Inflammatory macrophage treated with lipopolysaccharide for 1 hour (primary cell): ENCODE data around the gene NDUFB2.
A peak's percentile ranks its signal among the peaks of the same experiment; 100 is the strongest.
"Not testable (repeated sequence)": the region's sequence is repeated elsewhere in the genome, so short reads cannot be mapped to it uniquely, and the experiment has no call there.

Experiments
- DNase-seq, 2 donors: peaks; one replicate each; pipeline ENCODE4 v3.0.0-alpha.2; 2020 to 2022

Gene NDUFB2

GRCh38 chr7:140693849-140694248, 2.7 kb upstream of the NDUFB2 start:
- DNase-seq, result not testable (repeated sequence)

DNA sequence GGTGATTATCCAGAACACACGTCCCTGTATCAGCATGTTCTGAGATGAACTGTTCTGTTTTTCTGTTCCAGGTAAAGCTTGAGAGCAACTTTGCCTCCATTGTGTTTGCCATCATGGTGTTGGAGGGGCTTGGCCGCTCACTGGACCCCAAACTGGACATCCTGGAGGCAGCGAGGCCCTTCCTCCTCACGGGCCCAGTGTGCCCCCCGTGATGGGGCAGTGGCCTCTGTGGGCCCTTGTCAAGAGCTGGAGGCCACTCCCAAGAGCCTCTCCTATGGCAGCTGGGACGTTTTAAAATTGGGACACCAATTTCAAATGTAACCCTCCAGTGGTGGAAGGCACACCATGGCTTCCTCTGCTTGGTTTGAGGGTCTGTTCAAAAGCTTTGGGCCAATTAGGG, 1.9 kb upstream of the NDUFB2 start:
- no peak for DNase-seq

- DNase-seq, result no peak
These were observed 1.1 kb upstream of the NDUFB2 start for GRCh38 chr7:140695381-140695780.

- DNase-seq, result peak; percentile 88 to 95
These were observed 356 bp upstream of the NDUFB2 start for GRCh38 chr7:140696024-140696679.

DNA sequence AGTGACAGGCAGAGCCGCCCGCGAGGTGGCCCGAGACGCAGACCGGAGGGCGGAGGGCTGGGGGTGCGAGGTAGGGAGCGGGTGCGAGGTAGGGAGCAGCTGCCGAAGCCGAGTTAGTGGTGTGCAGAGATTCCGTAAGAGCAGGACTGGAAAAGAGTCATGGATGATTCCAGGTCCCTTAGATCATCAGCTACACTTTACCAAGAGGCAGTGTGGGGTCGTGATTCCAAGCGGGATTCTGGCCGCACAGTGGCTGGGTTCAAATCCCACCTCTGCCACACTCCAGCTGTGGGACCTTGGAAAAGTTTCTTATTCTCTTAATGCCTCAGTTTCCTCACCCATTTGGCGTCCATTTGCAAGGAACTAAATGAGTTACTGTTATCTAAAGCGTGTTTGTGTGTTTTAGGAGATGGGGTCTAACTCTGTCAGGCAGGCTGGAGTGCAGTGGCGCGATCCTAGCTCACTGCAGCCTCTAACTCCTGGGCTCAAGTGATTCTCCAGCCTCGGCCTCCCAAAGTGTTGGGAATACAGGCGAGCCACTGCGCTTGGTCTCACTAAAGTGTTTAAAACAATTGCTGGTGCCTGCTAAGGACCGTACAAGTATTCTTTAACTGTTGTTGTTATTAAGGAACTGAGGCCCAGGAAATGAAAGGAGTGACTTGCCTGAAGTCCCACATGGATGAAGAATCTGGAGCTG, 1.1 kb downstream of the NDUFB2 start:
- DNase-seq, result no peak

- DNase-seq, result no peak
These were observed 2.0 kb downstream of the NDUFB2 start for GRCh38 chr7:140698477-140698876.

DNA sequence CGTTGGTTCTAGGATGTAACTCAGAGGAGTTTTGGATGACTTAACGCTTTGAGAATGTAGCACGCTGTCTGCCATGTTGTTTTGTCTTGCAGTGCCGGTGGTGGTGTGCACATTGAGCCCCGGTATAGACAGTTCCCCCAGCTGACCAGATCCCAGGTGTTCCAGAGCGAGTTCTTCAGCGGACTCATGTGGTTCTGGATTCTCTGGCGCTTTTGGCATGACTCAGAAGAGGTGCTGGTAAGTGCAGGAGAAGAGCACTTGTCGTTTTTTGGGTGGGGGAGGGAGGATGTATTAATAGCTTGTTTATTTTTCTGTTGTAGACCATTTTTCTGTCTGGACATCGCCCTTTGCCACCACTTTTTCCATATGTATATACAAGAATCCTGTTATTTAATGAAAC, 6.3 kb downstream of the NDUFB2 start:
- no peak for DNase-seq

DNA sequence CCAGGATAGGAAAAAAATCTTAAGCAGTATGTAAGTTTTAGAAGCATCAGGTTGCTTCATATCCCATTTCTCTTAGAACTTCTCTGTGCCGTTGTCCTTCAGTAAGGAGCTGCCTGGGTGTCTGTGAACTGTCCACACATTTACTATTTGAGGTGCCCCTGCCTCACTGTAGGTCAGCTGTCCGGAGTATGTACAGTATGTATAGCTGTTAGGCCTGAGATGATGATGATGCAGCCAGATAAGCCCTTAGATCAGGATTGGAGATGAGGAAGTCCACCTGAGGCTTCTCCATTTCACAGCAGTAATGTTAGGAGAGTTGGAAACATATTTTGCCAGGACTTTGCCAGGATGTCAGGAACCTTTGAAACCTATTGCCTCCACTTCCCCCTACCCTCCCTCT, 7.7 kb downstream of the NDUFB2 start:
- no peak for DNase-seq

- no peak for DNase-seq
These were observed 10.6 kb downstream of the NDUFB2 start for GRCh38 chr7:140707132-140707531.

- DNase-seq, result not testable (repeated sequence)
These were observed 12.3 kb downstream of the NDUFB2 start for GRCh38 chr7:140708764-140709163.

DNA sequence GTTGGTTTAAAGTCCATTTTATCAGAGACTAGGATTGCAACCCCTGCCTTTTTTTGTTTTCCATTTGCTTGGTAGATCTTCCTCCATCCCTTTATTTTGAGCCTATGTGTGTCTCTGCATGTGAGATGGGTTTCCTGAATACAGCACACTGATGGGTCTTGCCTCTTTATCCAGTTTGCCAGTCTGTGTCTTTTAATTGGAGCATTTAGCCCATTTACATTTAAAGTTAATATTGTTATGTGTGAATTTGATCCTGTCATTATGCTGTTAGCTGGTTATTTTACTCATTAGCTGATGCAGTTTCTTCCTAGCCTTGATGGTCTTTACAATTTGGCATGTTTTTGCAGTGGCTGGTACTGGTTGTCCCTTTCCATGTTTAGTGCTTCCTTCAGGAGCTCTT, 15.9 kb downstream of the NDUFB2 start:
- DNase-seq, result not testable (repeated sequence)

- no peak for DNase-seq
These were observed 18.0 kb downstream of the NDUFB2 start for GRCh38 chr7:140714331-140715040.

- peak; percentile 29 to 34 for DNase-seq
These were observed 23.2 kb downstream of the NDUFB2 start for GRCh38 chr7:140719721-140720120.

GRCh38 chr7:140722254-140722653, 25.7 kb downstream of the NDUFB2 start:
- no peak for DNase-seq

GRCh38 chr7:140723006-140723405, 26.5 kb downstream of the NDUFB2 start:
- DNase-seq, result no peak

DNA sequence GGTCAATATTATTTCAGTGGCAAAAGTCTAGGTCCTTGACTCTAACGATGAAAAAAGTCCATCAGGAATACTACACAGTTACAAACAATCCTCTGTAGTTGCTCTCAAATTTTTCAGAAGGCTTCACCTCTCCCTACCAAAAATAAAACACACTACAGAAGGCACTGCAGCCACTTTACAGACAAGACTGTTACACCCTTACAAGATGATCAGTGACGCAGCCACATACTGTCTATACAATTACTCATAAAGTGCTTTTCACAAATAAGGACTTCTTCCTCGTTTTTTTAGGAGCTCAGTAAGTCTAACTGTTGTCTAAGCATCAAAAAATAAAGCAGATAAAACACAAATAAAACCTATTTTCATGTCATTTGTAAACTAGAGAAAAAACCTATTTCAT, 27.1 kb downstream of the NDUFB2 start:
- DNase-seq, result no peak

GRCh38 chr7:140724706-140725105, 28.2 kb downstream of the NDUFB2 start:
- no peak for DNase-seq

DNA sequence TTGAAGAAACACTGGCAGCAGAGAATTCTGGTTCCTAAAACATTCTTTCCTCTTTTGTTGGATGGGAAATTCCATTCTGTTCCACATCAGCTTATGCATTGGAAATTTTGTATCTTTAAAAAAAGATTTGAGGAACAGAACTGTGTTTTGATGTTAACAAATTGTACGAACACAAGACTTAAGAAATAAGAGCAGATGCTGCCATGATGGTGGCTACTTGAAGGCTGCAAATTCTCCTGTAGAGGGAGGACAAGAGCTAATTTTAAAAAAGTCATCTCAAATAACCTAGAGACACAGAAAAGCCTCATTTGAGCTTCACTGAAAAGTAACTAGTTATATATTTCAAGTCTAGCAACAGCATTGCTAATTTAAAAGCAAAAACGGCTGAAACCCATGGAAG, 29.8 kb downstream of the NDUFB2 start:
- peak; percentile 38 to 68 for DNase-seq

DNA sequence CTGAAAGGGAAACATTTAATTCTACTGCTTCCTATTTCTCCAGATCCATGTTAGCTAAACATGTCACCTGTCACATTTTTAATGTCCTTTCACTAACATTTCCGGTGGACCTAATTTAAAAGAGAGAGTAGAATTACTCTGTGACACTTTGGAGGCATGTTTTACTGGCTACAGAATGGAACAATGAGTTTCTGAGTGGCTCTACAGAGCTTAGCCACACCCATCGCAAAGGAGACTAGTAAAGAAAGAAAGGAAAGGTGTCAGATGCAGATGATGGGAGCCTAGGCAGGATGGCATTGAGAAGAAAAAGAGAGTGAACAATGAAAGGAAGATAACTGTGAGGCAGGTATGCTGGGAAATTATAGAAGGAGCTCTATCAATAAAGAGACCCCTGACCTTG, 35.9 kb downstream of the NDUFB2 start:
- DNase-seq, result no peak

- DNase-seq, result no peak
These were observed 37.6 kb downstream of the NDUFB2 start for GRCh38 chr7:140734096-140734495.

DNA sequence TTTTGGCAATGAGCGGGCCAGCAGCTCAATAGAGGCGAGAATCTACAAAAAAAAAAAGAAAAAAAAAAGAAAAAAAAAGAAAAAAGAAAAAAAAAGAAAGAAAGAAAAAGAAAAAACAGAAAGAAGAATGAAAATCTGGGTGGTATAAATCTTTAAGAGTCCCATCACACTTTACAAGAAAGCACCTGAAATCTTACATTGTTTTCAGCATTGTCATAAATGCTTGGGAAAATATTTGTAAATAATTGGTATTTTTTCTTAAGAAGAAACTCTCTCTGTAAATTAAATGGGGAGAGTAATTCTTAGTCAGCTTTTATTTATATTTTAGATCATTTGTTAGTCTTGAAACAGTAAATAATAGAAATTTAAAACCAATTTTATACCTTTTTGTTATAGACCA, 38.2 kb downstream of the NDUFB2 start:
- no peak for DNase-seq

GRCh38 chr7:140738280-140738679, 41.8 kb downstream of the NDUFB2 start:
- DNase-seq, result no peak

- DNase-seq, result not testable (repeated sequence)
These were observed 46.7 kb downstream of the NDUFB2 start for GRCh38 chr7:140743255-140743654.

DNA sequence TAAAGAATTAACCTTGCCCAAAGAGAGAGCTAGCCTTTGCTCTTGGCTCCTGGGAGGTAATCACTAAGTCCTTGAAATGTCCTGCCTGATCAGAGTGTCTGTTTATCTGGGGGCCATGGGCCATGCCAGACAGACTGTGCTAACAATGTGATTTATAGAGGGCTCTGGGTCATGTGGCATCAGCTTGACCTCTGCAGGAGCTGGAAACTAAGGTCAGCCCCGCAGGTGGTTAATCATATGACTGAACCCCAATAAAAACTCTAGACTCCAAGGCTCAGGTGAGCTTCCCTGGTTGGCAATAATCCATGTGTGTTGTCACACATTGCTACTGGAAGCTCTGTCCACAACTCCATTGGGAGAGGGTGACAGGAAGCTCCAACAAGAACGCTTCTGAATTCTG, 47.5 kb downstream of the NDUFB2 start:
- DNase-seq, result no peak
